OCI-LY7 (cell line): ENCODE measurements around the gene FOXD2. TPM values are rescaled to one million over a fixed set of nuclear protein-coding genes. Genes with fewer than 3 reads are reported as not detected.
A peak's percentile ranks its signal among the peaks of the same experiment; 100 is the strongest.

Experiments used
- BruUV-seq: library from RNA; stranded (reverse); fragments of 400-500 nt; replicated peaks from 2 replicates; lab custom pipeline; 2021; lab: Mats Ljungman, UMichigan
- CTCF ChIA-PET: fragments of 300-600 bp; sonication (Branson Sonifier 250); formaldehyde crosslinking; loops from one replicate; lab custom pipeline; 2022; ENCODE audit warnings: antibody characterized with exemption; ENCODE audit not compliant: unreplicated experiment; lab: Charles Lee
- POLR2A ChIA-PET: fragments of 300-600 bp; sonication (Branson Sonifier 250); formaldehyde crosslinking; loops from one replicate; lab custom pipeline; 2022; ENCODE audit warnings: antibody characterized with exemption; lab: Charles Lee
- DNase-seq: peaks from one replicate; pipeline ENCODE4 v3.0.0-alpha.2; 2015; ENCODE audit warnings: low spot score
- H2AFZ ChIP-seq: fragments of 200-600 bp; sonication (generic), shearing (Covaris generic); 2 replicates; pipeline ENCODE4 v1.6.1; 2014; ENCODE audit warnings: mild to moderate bottlenecking, antibody characterized with exemption, low read length, moderate library complexity
- H3K27ac ChIP-seq: fragments of 200-600 bp; sonication (generic); 2 replicates; pipeline ENCODE4 v1.5.1; 2014; ENCODE audit warnings: mixed run types, low read depth, mild to moderate bottlenecking, moderate library complexity, low read length, inconsistent platforms; ENCODE audit not compliant: poor library complexity, severe bottlenecking
- H3K36me3 ChIP-seq: fragments of 200-600 bp; sonication (generic); 2 replicates; pipeline ENCODE4 v1.6.1; 2014; ENCODE audit warnings: mild to moderate bottlenecking, antibody characterized with exemption, low read length, moderate library complexity, mixed read lengths; ENCODE audit not compliant: insufficient read depth
- H3K4me1 ChIP-seq: fragments of 200-600 bp; sonication (generic); 2 replicates; pipeline ENCODE4 v1.5.1; 2014; ENCODE audit warnings: mild to moderate bottlenecking, low read length; ENCODE audit not compliant: insufficient read depth, poor library complexity, severe bottlenecking
- H3K4me2 ChIP-seq: fragments of 200-600 bp; sonication (generic); 2 replicates; pipeline ENCODE4 v1.6.1; 2014; ENCODE audit warnings: mild to moderate bottlenecking, low read length
- H3K4me3 ChIP-seq: fragments of 200-600 bp; sonication (generic); 2 replicates; pipeline ENCODE4 v1.5.1; 2014; ENCODE audit warnings: mild to moderate bottlenecking, low read depth, low read length; ENCODE audit not compliant: poor library complexity, severe bottlenecking
- H3K79me2 ChIP-seq: fragments of 200-600 bp; sonication (generic); 2 replicates; pipeline ENCODE4 v1.6.1; 2016; ENCODE audit warnings: low read depth, mild to moderate bottlenecking, low read length, moderate library complexity, mixed read lengths; ENCODE audit not compliant: insufficient read depth
- H3K9me2 ChIP-seq: fragments of 200-600 bp; sonication (generic); 2 replicates; pipeline ENCODE4 v1.6.1; 2016; ENCODE audit warnings: mild to moderate bottlenecking, low read length, mixed read lengths; ENCODE audit not compliant: insufficient read depth
- H3K9me3 ChIP-seq: fragments of 200-600 bp; sonication (generic); 2 replicates; pipeline ENCODE4 v1.6.1; 2014; ENCODE audit warnings: mild to moderate bottlenecking, mixed run types, low read length, mixed read lengths
- H4K20me1 ChIP-seq: fragments of 200-600 bp; sonication (generic); 2 replicates; pipeline ENCODE4 v1.6.1; 2014; ENCODE audit warnings: mild to moderate bottlenecking, antibody characterized with exemption, low read length, moderate library complexity, mixed read lengths; ENCODE audit not compliant: insufficient read depth
- CTCF ChIP-seq: fragments of 200-600 bp; sonication (generic); conservative IDR thresholded peaks from 2 replicates; pipeline ENCODE4 v1.5.1; 2014; ENCODE audit warnings: mild to moderate bottlenecking, antibody characterized with exemption, low read length, moderate library complexity, mixed read lengths
- EZH2phosphoT487 ChIP-seq: fragments of 200-600 bp; sonication (generic); IDR thresholded peaks from 2 replicates; pipeline ENCODE4 v1.6.1; 2018; ENCODE audit warnings: low read depth, borderline replicate concordance, mild to moderate bottlenecking, mixed run types, antibody characterized with exemption, low read length, moderate library complexity, mixed read lengths
- intact Hi-C: fragments of 100-400 bp; cut with micrococcal nuclease; formaldehyde crosslinking; loops from one replicate; pipeline ENCODE4 v1.10.0; 2022; ENCODE audit not compliant: unreplicated experiment
- total RNA-seq, 2 experiments: library from RNA; depleted of rRNA in 1 of 2; stranded (reverse); fragments of >200 nt in 1 of 2; shearing (Covaris generic) in 1 of 2; gene quantifications; 2 replicates each; pipeline ENCODE4 v1.2.3, GENCODE V29; 2014 to 2022

Gene FOXD2
- total RNA-seq, 2 experiments from 2014 or later: 0.49 to 0.76 TPM

DNA sequence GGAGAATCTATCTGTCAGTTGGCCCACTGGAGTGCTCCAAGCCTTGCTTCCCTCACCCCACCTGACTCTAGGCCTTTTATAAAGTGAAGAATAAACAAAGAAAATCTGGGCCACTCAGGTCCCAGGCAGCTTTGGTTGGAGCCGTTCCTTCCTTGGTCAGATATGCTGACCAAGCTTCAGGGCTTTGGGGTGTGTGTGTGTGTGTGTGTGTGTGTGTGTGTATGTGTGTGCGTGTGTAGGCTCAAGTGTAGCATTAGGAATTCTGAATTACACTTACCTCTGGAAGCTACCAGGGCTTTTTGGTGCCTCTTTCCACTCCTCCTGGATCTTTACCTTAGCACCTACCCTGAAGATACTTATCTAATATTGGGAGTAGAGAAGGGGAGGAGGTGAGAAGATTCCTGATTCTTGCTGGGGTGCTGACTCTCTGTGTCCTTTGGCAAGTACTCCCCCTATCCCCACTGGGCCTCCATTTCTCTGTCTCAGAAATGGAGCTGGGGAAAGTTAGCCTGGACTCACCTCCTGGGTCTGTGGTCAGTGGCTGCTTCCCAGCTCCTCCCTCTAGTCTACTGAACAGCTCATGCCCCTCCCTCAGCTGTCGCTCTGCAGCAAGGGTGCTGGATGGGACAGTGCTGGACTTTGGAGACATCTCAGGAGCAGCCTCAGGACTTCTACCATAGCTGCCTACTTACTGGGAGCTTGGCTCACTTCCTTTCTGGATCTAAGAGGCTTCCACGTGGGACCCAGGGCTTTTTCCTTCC is 10.8 kb downstream of the FOXD2 start:
- DNase-seq: no peak
- ChIA-PET POLR2A (no interaction called here), CTCF (no interaction called here)
- Histone ChIP-seq H3K4me1 (no peaks in the 10 kb centered on the region), H3K4me2 (no peak overlapping the region), H3K9me3 (no peaks in the 10 kb centered on the region), H3K36me3 (no peaks in the 10 kb centered on the region), H3K4me3 (no peak overlapping the region), H3K27ac (no peak overlapping the region), H3K9me2 (no peaks in the 10 kb centered on the region), H4K20me1 (no peaks in the 10 kb centered on the region), H3K79me2 (no peaks in the 10 kb centered on the region), H2AFZ (no peak overlapping the region)
- BruUV-seq: no TSS peak
- intact Hi-C loops: no loop called here
- TF ChIP-seq CTCF (no peak), EZH2phosphoT487 (no peak)

DNA sequence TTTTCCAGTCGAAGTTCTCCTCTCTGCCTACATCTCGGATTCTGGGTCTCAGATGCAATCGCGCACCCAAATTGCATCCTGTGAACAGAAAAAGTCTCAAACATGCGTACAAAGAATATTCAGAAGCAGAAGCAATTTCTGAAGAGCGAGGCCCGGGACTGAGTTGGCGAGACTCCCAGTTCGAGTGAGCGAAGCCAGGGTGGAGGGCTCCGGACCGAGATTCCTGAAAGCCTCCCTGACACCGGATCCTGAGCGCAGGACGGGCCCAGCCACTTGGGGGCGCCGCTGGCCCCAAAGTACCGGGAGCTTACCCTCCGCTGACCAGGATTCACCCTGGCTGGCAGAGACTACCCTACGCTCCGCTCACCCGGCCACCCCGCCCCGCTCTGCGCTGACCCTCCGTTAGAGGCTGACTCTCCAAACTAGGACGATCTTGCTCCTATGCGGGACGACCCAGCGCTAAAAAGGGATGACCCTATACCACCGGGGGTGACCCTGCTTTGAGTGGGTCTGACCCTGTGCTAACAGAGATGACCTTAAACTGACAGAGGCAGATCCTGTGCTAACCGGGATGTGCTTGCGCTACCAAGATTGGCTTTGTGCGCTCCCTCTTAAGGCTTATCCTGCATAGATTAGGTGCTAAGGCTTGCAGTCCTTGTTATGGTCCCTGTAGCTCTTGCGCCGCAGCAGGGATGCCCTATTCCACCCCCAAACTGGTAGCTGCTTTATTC is 12.1 kb downstream of the FOXD2 start:
- intact Hi-C loops: no loop called here
- H4K20me1 ChIP-seq: no peaks in the 10 kb centered on the region
- POLR2A ChIA-PET: interaction anchor here (0.6 kb wide), 1 partner anchor 582 kb away, joined by 3 read pairs; no protein-coding TSS in a partner anchor
- DNase-seq: no peak
- CTCF ChIA-PET: no interaction called here
- no peak overlapping the region for H2AFZ ChIP-seq
- H3K27ac ChIP-seq: no peak overlapping the region
- no peaks in the 10 kb centered on the region for H3K9me2 ChIP-seq
- H3K4me2 ChIP-seq: no peak overlapping the region
- TF ChIP-seq CTCF (peak; percentile 56), EZH2phosphoT487 (no peak)
- no peaks in the 10 kb centered on the region for H3K79me2 ChIP-seq
- no TSS peak for BruUV-seq
- no peaks in the 10 kb centered on the region for H3K36me3 ChIP-seq
- no peak overlapping the region for H3K4me3 ChIP-seq
- no peaks in the 10 kb centered on the region for H3K4me1 ChIP-seq
- no peaks in the 10 kb centered on the region for H3K9me3 ChIP-seq

- Histone ChIP-seq H3K27ac (no peak overlapping the region), H3K4me3 (no peak overlapping the region), H3K4me2 (no peak overlapping the region), H3K4me1 (no peaks in the 10 kb centered on the region), H3K79me2 (no peaks in the 10 kb centered on the region), H2AFZ (no peak overlapping the region), H3K36me3 (no peaks in the 10 kb centered on the region), H3K9me3 (no peaks in the 10 kb centered on the region), H4K20me1 (no peaks in the 10 kb centered on the region), H3K9me2 (no peaks in the 10 kb centered on the region)
- DNase-seq: no peak
- intact Hi-C loops: no loop called here
- BruUV-seq: no TSS peak
- POLR2A ChIA-PET: no interaction called here
- TF ChIP-seq CTCF (no peak), EZH2phosphoT487 (no peak)
- CTCF ChIA-PET: no interaction called here
Observed at GRCh38 chr1:47450606-47451005, 12.8 kb downstream of the FOXD2 start.
